ENCODE results near the gene PLPP2.

The PLPP2 gene

GRCh38 chr19:335072-335471 lies 43.9 kb upstream of the PLPP2 start:
- no peak for TF ChIP-seq CTCF (IDR thresholded peaks at IDR 0.05; ENCODE audit: insufficient read depth, low read depth, low read length, missing control alignments)
- no peak for DNase-seq (ENCODE audit: low read depth)

DNA sequence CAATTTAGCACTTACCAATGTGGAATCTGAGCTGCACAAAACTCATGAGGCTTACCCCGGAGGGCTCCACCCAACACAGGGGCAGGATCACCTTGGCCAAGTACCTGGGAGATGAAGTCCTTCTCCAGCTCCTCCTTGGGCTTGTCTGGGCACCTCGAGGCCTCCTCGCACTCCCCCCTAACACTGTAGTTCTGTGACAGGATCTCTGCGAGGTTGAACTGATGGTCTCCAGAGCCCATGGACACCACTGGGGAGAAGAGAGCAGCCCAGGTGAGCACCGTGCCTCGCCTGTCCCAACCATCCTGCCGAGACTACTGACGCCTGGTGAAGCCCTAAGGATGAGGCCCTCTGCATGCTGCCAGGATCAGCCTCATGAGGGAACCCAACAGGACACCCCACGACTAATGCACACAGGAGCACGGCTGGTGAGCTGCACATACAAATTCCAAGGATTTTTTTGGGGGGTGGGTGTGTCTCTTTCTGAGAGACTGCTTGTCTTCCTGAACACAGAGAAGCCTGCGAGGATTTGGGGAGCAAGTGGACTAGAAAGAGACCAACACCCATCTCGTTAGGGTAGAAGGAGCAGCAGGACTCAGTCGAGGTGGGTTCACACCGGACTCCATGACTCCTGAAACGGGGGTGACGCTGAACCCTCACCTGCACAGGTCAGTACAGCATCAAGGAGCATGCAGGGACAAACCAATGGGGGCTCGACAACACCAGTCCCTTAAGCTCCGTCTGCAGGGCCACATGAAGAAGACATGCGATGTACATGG lies 43.3 kb upstream of the PLPP2 start:
- TF ChIP-seq CTCF (IDR thresholded peaks at IDR 0.05; ENCODE audit: insufficient read depth, low read depth, low read length, missing control alignments) = no peak
- H3K4me3 ChIP-seq (ENCODE audit: low read depth, low read length) = no peak overlapping the region
- DNase-seq (ENCODE audit: low read depth) = no peak

More at GRCh38 chr19:335072-335471, 43.9 kb upstream of the PLPP2 start:
- H3K4me3 ChIP-seq (ENCODE audit: low read depth, low read length) = no peak overlapping the region

DNA sequence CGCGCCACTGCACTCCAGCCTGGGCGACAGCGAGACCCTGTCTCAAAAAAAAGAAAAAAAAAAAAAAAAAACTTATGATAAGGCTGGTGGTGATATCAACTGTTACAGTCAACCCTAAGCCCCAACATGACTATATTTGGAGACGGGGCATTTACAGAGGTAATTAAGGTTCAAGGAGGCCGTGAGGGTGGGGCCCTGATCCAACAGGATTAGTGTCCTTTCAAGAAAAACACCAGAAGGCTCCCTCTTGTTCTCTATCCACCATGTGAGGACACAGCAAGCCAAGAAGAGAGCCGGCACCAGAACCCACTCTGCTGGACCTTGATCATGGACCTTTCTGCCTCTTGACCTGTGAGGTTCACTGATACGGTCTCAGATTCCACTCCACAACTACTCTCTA lies 39.3 kb upstream of the PLPP2 start:
- no peak for TF ChIP-seq CTCF (IDR thresholded peaks at IDR 0.05; ENCODE audit: insufficient read depth, low read depth, low read length, missing control alignments)
- H3K4me3 ChIP-seq (ENCODE audit: low read depth, low read length) = no peak overlapping the region
- DNase-seq (ENCODE audit: low read depth) = no peak

- no peak for DNase-seq (ENCODE audit: low read depth)
- no peak overlapping the region for H3K4me3 ChIP-seq (ENCODE audit: low read depth, low read length)
- no peak for TF ChIP-seq CTCF (IDR thresholded peaks at IDR 0.05; ENCODE audit: insufficient read depth, low read depth, low read length, missing control alignments)
Measured at GRCh38 chr19:329876-330275, 38.7 kb upstream of the PLPP2 start.

- no peak for DNase-seq (ENCODE audit: low read depth)
- no peak overlapping the region for H3K4me3 ChIP-seq (ENCODE audit: low read depth, low read length)
- TF ChIP-seq CTCF (IDR thresholded peaks at IDR 0.05; ENCODE audit: insufficient read depth, low read depth, low read length, missing control alignments) = no peak
Measured at GRCh38 chr19:328025-328505, 36.9 kb upstream of the PLPP2 start.

DNA sequence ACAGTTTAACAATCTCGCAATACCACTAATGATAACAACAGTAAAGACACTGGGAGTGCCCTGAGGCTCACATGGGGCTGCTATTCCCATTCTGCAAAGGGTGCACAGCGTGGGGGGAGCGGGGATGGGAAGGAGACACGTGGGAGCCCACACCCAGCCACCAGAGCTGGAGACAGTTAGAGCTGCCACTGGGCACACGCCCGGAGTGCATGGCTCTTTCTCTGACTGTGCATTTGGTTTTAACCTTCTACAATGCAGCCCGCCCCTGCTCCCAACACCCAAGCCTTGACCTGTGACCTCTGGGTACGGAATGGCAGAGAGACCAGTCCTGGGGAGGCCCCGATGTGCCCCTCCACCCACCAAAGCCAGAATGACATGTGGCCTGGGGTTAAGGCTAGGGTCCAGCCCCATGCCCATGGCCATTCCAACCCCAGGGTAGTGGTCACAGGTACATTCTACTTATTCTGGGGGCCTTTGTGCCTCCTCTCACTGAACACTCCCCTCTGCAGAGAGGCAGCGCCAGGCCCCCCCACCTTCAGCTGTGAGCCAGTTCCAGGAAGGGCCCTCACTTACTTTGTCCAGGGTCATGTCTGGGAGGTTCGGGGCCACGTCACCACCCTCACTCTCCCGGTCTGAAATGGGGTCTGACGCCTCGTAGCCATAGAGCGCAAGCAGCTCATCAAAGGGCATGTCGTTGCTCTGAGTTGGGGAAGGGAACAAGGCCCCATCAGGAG lies 36.3 kb upstream of the PLPP2 start:
- H3K4me3 ChIP-seq (ENCODE audit: low read depth, low read length) = no peak overlapping the region
- no peak for TF ChIP-seq CTCF (IDR thresholded peaks at IDR 0.05; ENCODE audit: insufficient read depth, low read depth, low read length, missing control alignments)
- DNase-seq (ENCODE audit: low read depth) = no peak

Data from GM12865 (cell line).